ENCODE results near the gene SGIP1. TPM values are rescaled to one million over a fixed set of nuclear protein-coding genes. Genes with fewer than 3 reads are reported as not detected.

Gene SGIP1
- total and polyA plus RNA-seq, 4 donors: 2.7 to 17.0 (median 4.7) TPM

DNA sequence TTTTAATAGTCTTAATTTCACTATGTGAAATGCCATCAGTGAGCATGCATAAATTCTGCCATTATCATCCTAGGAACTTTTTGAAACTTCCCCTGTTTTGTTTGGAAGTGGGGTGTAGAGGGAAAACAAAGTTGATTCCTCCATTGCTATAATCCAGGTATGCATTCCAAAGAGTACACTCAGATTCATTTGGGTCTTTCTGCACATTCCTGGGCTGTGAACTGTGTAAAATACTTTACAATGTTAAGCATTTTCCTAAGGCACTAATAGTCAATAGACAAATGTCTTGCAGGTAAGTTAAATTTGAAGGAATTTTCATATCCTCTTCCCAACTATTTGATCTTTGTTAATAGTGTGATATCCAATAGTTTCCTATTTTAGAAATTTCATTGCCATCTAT, 36.2 kb downstream of the SGIP1 start:
- Histone ChIP-seq H3K4me3 (no peak overlapping the region), H3K9me3 (ENCODE audit: control insufficient read depth in 4 of 4, insufficient read depth in 3 of 4, low read length in 3 of 4) (no peaks in the 10 kb centered on the region), H3K9ac (ENCODE audit: insufficient read depth in 1 of 2, low read length in 2 of 2) (no peak overlapping the region), H3K4me1 (ENCODE audit: control insufficient read depth in 5 of 5, insufficient read depth in 5 of 5, low read length in 5 of 5) (peaks cover 0 to 9% (median 7%) of the 10 kb centered on the region in 5 donors), H3K27ac (ENCODE audit: low read depth in 1 of 2, low read length in 1 of 2) (no peak overlapping the region), H3K36me3 (ENCODE audit: control insufficient read depth in 4 of 4, insufficient read depth in 4 of 4, low read length in 4 of 4) (no peaks in the 10 kb centered on the region), H3K27me3 (ENCODE audit: control insufficient read depth in 3 of 3, insufficient read depth in 3 of 3, low read length in 2 of 3) (no peaks in the 10 kb centered on the region)
- TF ChIP-seq, protein P1, sequence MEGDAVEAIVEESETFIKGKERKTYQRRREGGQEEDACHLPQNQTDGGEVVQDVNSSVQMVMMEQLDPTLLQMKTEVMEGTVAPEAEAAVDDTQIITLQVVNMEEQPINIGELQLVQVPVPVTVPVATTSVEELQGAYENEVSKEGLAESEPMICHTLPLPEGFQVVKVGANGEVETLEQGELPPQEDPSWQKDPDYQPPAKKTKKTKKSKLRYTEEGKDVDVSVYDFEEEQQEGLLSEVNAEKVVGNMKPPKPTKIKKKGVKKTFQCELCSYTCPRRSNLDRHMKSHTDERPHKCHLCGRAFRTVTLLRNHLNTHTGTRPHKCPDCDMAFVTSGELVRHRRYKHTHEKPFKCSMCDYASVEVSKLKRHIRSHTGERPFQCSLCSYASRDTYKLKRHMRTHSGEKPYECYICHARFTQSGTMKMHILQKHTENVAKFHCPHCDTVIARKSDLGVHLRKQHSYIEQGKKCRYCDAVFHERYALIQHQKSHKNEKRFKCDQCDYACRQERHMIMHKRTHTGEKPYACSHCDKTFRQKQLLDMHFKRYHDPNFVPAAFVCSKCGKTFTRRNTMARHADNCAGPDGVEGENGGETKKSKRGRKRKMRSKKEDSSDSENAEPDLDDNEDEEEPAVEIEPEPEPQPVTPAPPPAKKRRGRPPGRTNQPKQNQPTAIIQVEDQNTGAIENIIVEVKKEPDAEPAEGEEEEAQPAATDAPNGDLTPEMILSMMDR (IDR thresholded peaks at IDR 0.05; ENCODE audit: control extremely low read depth, extremely low read depth): no peak
- ATAC-seq (ENCODE audit: insufficient read depth, low FRiP score) (no peak), DNase-seq (no peak)

DNA sequence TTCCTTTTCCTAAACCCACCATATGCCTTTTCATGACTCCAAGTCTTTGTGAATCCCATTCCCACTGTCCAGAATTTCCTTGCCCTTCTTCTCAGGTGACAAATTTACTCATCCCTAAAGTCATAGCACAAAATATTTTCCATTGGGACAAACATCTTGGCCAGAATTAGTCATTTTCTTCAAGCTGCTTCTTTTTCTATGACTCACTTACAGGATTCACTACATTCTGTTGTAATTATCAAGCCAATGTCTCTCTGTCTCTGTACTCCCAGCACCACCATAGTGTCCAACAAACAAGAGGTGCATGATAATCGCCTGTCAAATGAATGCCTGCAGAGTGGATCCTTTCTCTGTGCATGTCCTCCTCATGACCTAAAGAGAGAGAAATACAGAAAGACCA, 37.8 kb downstream of the SGIP1 start:
- WGBS, 2 donors: 84 to 94% methylated on average over 1 of the region's 1 CpG

GRCh38 chr1:66575739-66576138, 41.8 kb downstream of the SGIP1 start:
- H3K9me3 ChIP-seq (ENCODE audit: control insufficient read depth in 4 of 4, insufficient read depth in 3 of 4, low read length in 3 of 4): no peaks in the 10 kb centered on the region
- no peak overlapping the region for H3K27ac ChIP-seq (ENCODE audit: low read depth in 1 of 2, low read length in 1 of 2)
- no peak overlapping the region for H3K9ac ChIP-seq (ENCODE audit: insufficient read depth in 1 of 2, low read length in 2 of 2)
- ATAC-seq (ENCODE audit: insufficient read depth, low FRiP score) (no peak), DNase-seq (peak in 2 of 3 donors; percentile 57 to 70)
- TF ChIP-seq, protein P1 (IDR thresholded peaks at IDR 0.05; ENCODE audit: control extremely low read depth, extremely low read depth): no peak
- 68 to 76% methylated on average over 4 of the region's 4 CpGs for WGBS, 2 donors
- H3K36me3 ChIP-seq (ENCODE audit: control insufficient read depth in 4 of 4, insufficient read depth in 4 of 4, low read length in 4 of 4): no peaks in the 10 kb centered on the region
- no peaks in the 10 kb centered on the region for H3K27me3 ChIP-seq (ENCODE audit: control insufficient read depth in 3 of 3, insufficient read depth in 3 of 3, low read length in 2 of 3)
- no peak overlapping the region for H3K4me3 ChIP-seq
- peaks cover 0 to 24% (median 15%) of the 10 kb centered on the region in 5 donors for H3K4me1 ChIP-seq (ENCODE audit: control insufficient read depth in 5 of 5, insufficient read depth in 5 of 5, low read length in 5 of 5)

More for the DNA sequence above, 37.8 kb downstream of the SGIP1 start:
- Histone ChIP-seq H3K9me3 (ENCODE audit: control insufficient read depth in 4 of 4, insufficient read depth in 3 of 4, low read length in 3 of 4) (no peaks in the 10 kb centered on the region), H3K36me3 (ENCODE audit: control insufficient read depth in 4 of 4, insufficient read depth in 4 of 4, low read length in 4 of 4) (no peaks in the 10 kb centered on the region), H3K4me1 (ENCODE audit: control insufficient read depth in 5 of 5, insufficient read depth in 5 of 5, low read length in 5 of 5) (peaks cover 0 to 19% (median 12%) of the 10 kb centered on the region in 5 donors), H3K27ac (ENCODE audit: low read depth in 1 of 2, low read length in 1 of 2) (no peak overlapping the region), H3K9ac (ENCODE audit: insufficient read depth in 1 of 2, low read length in 2 of 2) (no peak overlapping the region), H3K4me3 (no peak overlapping the region), H3K27me3 (ENCODE audit: control insufficient read depth in 3 of 3, insufficient read depth in 3 of 3, low read length in 2 of 3) (no peaks in the 10 kb centered on the region)
- ATAC-seq (ENCODE audit: insufficient read depth, low FRiP score) (no peak), DNase-seq (no peak)
- TF ChIP-seq, protein P1 (IDR thresholded peaks at IDR 0.05; ENCODE audit: control extremely low read depth, extremely low read depth): no peak

DNA sequence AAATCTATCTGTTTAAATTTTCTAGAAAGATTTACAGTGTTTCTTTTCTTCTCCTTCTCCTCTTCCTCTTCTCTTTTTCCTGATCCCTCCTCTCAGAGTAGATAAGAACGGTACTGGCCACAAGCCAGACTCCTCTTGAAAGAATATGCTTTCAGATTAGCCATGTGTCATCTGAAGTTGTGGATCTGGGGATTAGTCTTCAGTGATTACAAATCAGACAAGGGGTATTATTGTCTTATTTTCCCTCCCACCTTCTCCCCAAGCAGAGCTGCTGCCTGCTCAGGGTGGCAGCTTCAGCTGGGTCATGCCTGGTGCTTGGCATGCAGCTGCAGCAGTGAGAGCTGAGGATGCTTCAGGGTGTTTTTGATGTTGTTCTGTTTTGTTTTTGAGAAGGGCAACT, 42.7 kb downstream of the SGIP1 start:
- Histone ChIP-seq H3K4me3 (no peak overlapping the region), H3K27me3 (ENCODE audit: control insufficient read depth in 3 of 3, insufficient read depth in 3 of 3, low read length in 2 of 3) (no peaks in the 10 kb centered on the region), H3K9ac (ENCODE audit: insufficient read depth in 1 of 2, low read length in 2 of 2) (no peak overlapping the region), H3K27ac (ENCODE audit: low read depth in 1 of 2, low read length in 1 of 2) (no peak overlapping the region), H3K36me3 (ENCODE audit: control insufficient read depth in 4 of 4, insufficient read depth in 4 of 4, low read length in 4 of 4) (no peaks in the 10 kb centered on the region), H3K4me1 (ENCODE audit: control insufficient read depth in 5 of 5, insufficient read depth in 5 of 5, low read length in 5 of 5) (peaks cover 0 to 24% (median 15%) of the 10 kb centered on the region in 5 donors), H3K9me3 (ENCODE audit: control insufficient read depth in 4 of 4, insufficient read depth in 3 of 4, low read length in 3 of 4) (no peaks in the 10 kb centered on the region)
- DNase-seq: peak in 2 of 3 donors; percentile 41 to 64
- no peak for ATAC-seq (ENCODE audit: insufficient read depth, low FRiP score)
- TF ChIP-seq, protein P1 (IDR thresholded peaks at IDR 0.05; ENCODE audit: control extremely low read depth, extremely low read depth): no peak
- WGBS, 2 donors: 10 to 15% methylated on average over 1 of the region's 1 CpG
